ENCODE measurements around the gene NDUFA13. TPM values are rescaled to one million over a fixed set of nuclear protein-coding genes. Genes with fewer than 3 reads are reported as not detected.

Gene NDUFA13
- total RNA-seq, 4 donors from 2014 or later: 21.1 to 100 (median 76.0) TPM

GRCh38 chr19:19500975-19501644, 14.9 kb upstream of the NDUFA13 start:
- Histone ChIP-seq H3K9me3 (no peaks in the 10 kb centered on the region), H3K4me1 (no peaks in the 10 kb centered on the region), H3K4me3 (no peak overlapping the region), H3K36me3 (peaks cover 0 to 71% (median 24%) of the 10 kb centered on the region in 4 donors), H3K27me3 (no peaks in the 10 kb centered on the region), H3K27ac (no peak overlapping the region)
- 88 to 90% methylated on average over 2 to 34 of the region's 34 CpGs for WGBS, 2 donors (ENCODE audit: low coverage in 1 of 2)
- in situ Hi-C loops (cut with MboI; ENCODE audit: low pct_ligation_motif_present in 1 of 4, low pct_unique_long_range_greater_than_20kb in 1 of 4, low sequenced_read_pairs in 3 of 4) (no loop called here), intact Hi-C loops (cut with DNase I; ENCODE audit: low total_unique reads) (no loop called here)
- TF ChIP-seq POLR2A (IDR thresholded peaks at IDR 0.05) (no peak), POLR2AphosphoS5 (IDR thresholded peaks at IDR 0.05) (no peak), CTCF (IDR thresholded peaks at IDR 0.05) (no peak), EP300 (IDR thresholded peaks at IDR 0.05; ENCODE audit: low read depth) (no peak)
- DNase-seq: no peak

GRCh38 chr19:19501798-19502197, 14.2 kb upstream of the NDUFA13 start:
- peaks cover 0 to 68% (median 18%) of the 10 kb centered on the region in 4 donors for H3K36me3 ChIP-seq
- TF ChIP-seq CTCF (IDR thresholded peaks at IDR 0.05) (no peak), POLR2AphosphoS5 (IDR thresholded peaks at IDR 0.05) (no peak), POLR2A (IDR thresholded peaks at IDR 0.05) (no peak), EP300 (IDR thresholded peaks at IDR 0.05; ENCODE audit: low read depth) (no peak)
- no peaks in the 10 kb centered on the region for H3K27me3 ChIP-seq
- H3K4me1 ChIP-seq: no peaks in the 10 kb centered on the region
- WGBS, 2 donors (ENCODE audit: low coverage in 1 of 2): 93 to 94% methylated on average over 2 to 26 of the region's 26 CpGs
- DNase-seq: no peak
- in situ Hi-C loops (cut with MboI; ENCODE audit: low pct_ligation_motif_present in 1 of 4, low pct_unique_long_range_greater_than_20kb in 1 of 4, low sequenced_read_pairs in 3 of 4) (no loop called here), intact Hi-C loops (cut with DNase I; ENCODE audit: low total_unique reads) (no loop called here)
- no peaks in the 10 kb centered on the region for H3K9me3 ChIP-seq
- H3K27ac ChIP-seq: no peak overlapping the region
- H3K4me3 ChIP-seq: no peak overlapping the region

GRCh38 chr19:19502281-19502680, 13.7 kb upstream of the NDUFA13 start:
- Histone ChIP-seq H3K4me1 (no peaks in the 10 kb centered on the region), H3K4me3 (no peak overlapping the region), H3K27me3 (no peaks in the 10 kb centered on the region), H3K36me3 (peaks cover 0 to 63% (median 18%) of the 10 kb centered on the region in 4 donors), H3K9me3 (no peaks in the 10 kb centered on the region), H3K27ac (no peak overlapping the region)
- intact Hi-C loops (cut with DNase I; ENCODE audit: low total_unique reads): no loop called here
- no peak for DNase-seq
- 93 to 94% methylated on average over 3 to 18 of the region's 19 CpGs for WGBS, 2 donors (ENCODE audit: low coverage in 1 of 2)
- in situ Hi-C loops (cut with MboI; ENCODE audit: low pct_ligation_motif_present in 1 of 4, low pct_unique_long_range_greater_than_20kb in 1 of 4, low sequenced_read_pairs in 3 of 4): no loop called here
- TF ChIP-seq POLR2AphosphoS5 (IDR thresholded peaks at IDR 0.05) (no peak), POLR2A (IDR thresholded peaks at IDR 0.05) (no peak), EP300 (IDR thresholded peaks at IDR 0.05; ENCODE audit: low read depth) (no peak), CTCF (IDR thresholded peaks at IDR 0.05) (no peak)

- Histone ChIP-seq H3K4me3 (no peak overlapping the region), H3K27ac (no peak overlapping the region), H3K36me3 (peaks cover 0 to 57% (median 19%) of the 10 kb centered on the region in 4 donors), H3K9me3 (no peaks in the 10 kb centered on the region), H3K4me1 (no peaks in the 10 kb centered on the region), H3K27me3 (no peaks in the 10 kb centered on the region)
- in situ Hi-C loops (cut with MboI; ENCODE audit: low pct_ligation_motif_present in 1 of 4, low pct_unique_long_range_greater_than_20kb in 1 of 4, low sequenced_read_pairs in 3 of 4) (no loop called here), intact Hi-C loops (cut with DNase I; ENCODE audit: low total_unique reads) (no loop called here)
- DNase-seq: no peak
- 87 to 88% methylated on average over 8 to 18 of the region's 18 CpGs for whole genome bisulfite sequencing, 2 donors (ENCODE audit: low coverage in 1 of 2)
- TF ChIP-seq EP300 (IDR thresholded peaks at IDR 0.05; ENCODE audit: low read depth) (no peak), POLR2A (IDR thresholded peaks at IDR 0.05) (no peak), POLR2AphosphoS5 (IDR thresholded peaks at IDR 0.05) (no peak), CTCF (IDR thresholded peaks at IDR 0.05) (no peak)
These were observed 13.0 kb upstream of the NDUFA13 start for GRCh38 chr19:19502808-19503602.
